Neural cell (in vitro differentiated cells): ENCODE data around the gene HOXD3. TPM values are rescaled to one million over a fixed set of nuclear protein-coding genes. Genes with fewer than 3 reads are reported as not detected.
A peak's percentile ranks its signal among the peaks of the same experiment; 100 is the strongest.

Experiments used
- H2AFZ ChIP-seq: fragments of 200-600, 300-800 bp; sonication (generic), shearing (Covaris generic); 2 replicates; pipeline ENCODE4 v1.6.0; 2014; ENCODE audit warnings: low read depth, mild to moderate bottlenecking, antibody characterized with exemption, low read length, moderate library complexity
- H3F3A ChIP-seq: fragments of 200-600 bp; shearing (Covaris generic); 2 replicates; pipeline ENCODE4 v1.6.1; 2016; ENCODE audit warnings: mild to moderate bottlenecking, moderate library complexity, mixed read lengths, antibody characterized with exemption, low read length; ENCODE audit not compliant: insufficient read depth, poor library complexity, severe bottlenecking
- H3K27ac ChIP-seq: fragments of 200-600, 300-800 bp; sonication (generic), shearing (Covaris generic); 2 replicates; pipeline ENCODE4 v1.5.1; 2014; ENCODE audit warnings: mild to moderate bottlenecking, low read length, moderate library complexity
- H3K27me3 ChIP-seq: fragments of 300-800, 200-600 bp; sonication (generic), shearing (Covaris generic); 2 replicates; pipeline ENCODE4 v1.6.0; 2014; ENCODE audit warnings: mild to moderate bottlenecking, low read depth, low read length, moderate library complexity; ENCODE audit not compliant: insufficient read depth
- H3K36me3 ChIP-seq: fragments of 300-800, 200-600 bp; sonication (generic), shearing (Covaris generic); 2 replicates; pipeline ENCODE4 v1.5.1; 2014; ENCODE audit warnings: mild to moderate bottlenecking, antibody characterized with exemption, low read length, moderate library complexity; ENCODE audit not compliant: insufficient read depth
- H3K4me2 ChIP-seq: fragments of 300-800, 200-600 bp; sonication (generic), shearing (Covaris generic); 2 replicates; pipeline ENCODE4 v1.6.0; 2014; ENCODE audit warnings: mild to moderate bottlenecking, low read length
- H3K4me3 ChIP-seq: fragments of 300-800, 200-600 bp; sonication (generic), shearing (Covaris generic); 2 replicates; pipeline ENCODE4 v1.5.1; 2014; ENCODE audit warnings: mild to moderate bottlenecking, low read length, moderate library complexity
- H3K79me2 ChIP-seq: fragments of 200-600 bp; shearing (Covaris generic); replicated peaks from 2 replicates; pipeline ENCODE4 v1.6.0; 2014; ENCODE audit warnings: mild to moderate bottlenecking, low read length, moderate library complexity; ENCODE audit not compliant: insufficient read depth
- H3K9ac ChIP-seq: fragments of 300-800, 200-600 bp; sonication (generic), shearing (Covaris generic); 2 replicates; pipeline ENCODE4 v1.6.1; 2016; ENCODE audit warnings: mild to moderate bottlenecking, low read length, mixed read lengths
- H3K9me2 ChIP-seq: fragments of 200-600 bp; shearing (Covaris generic); 2 replicates; pipeline ENCODE4 v1.6.1; 2016; ENCODE audit warnings: mild to moderate bottlenecking, low read length, mixed read lengths; ENCODE audit not compliant: insufficient read depth
- H3K9me3 ChIP-seq: fragments of 200-600, 300-800 bp; sonication (generic), shearing (Covaris generic); 2 replicates; pipeline ENCODE4 v1.6.1; 2016; ENCODE audit warnings: mild to moderate bottlenecking, mixed run types, low read length, moderate library complexity, mixed read lengths
- H4K20me1 ChIP-seq: fragments of 200-600 bp; shearing (Covaris generic); 2 replicates; pipeline ENCODE4 v1.6.1; 2016; ENCODE audit warnings: mild to moderate bottlenecking, mixed run types; ENCODE audit not compliant: insufficient read depth
- CTCF ChIP-seq: fragments of 450-650 bp; IDR thresholded peaks from 2 replicates; pipeline ENCODE4 v1.5.1; 2014; ENCODE audit warnings: antibody characterized with exemption, mild to moderate bottlenecking, moderate library complexity; ENCODE audit not compliant: poor library complexity, severe bottlenecking
- EP300 ChIP-seq: fragments of 450-650 bp; conservative IDR thresholded peaks from 2 replicates; pipeline ENCODE4 v1.6.1; 2014; ENCODE audit warnings: antibody characterized with exemption, mild to moderate bottlenecking, moderate library complexity; ENCODE audit not compliant: poor library complexity, severe bottlenecking
- EZH2 ChIP-seq: fragments of 200-600, 300-800 bp; shearing (Covaris generic), sonication (generic); IDR thresholded peaks from 2 replicates; pipeline ENCODE4 v1.6.1; 2014; ENCODE audit warnings: antibody characterized with exemption, low read length, borderline replicate concordance, mild to moderate bottlenecking; ENCODE audit not compliant: insufficient read depth, poor library complexity, severe bottlenecking
- MXI1 ChIP-seq: fragments of 450-650 bp; conservative IDR thresholded peaks from 2 replicates; pipeline ENCODE4 v1.6.1; 2014; ENCODE audit warnings: antibody characterized with exemption, mild to moderate bottlenecking; ENCODE audit not compliant: poor library complexity, severe bottlenecking
- POLR2AphosphoS5 ChIP-seq: IDR thresholded peaks from 2 replicates; pipeline ENCODE4 v1.6.1; 2012
- RAD21 ChIP-seq: fragments of 450-650 bp; conservative IDR thresholded peaks from 2 replicates; pipeline ENCODE4 v1.6.1; 2014; ENCODE audit warnings: antibody characterized with exemption, mild to moderate bottlenecking, moderate library complexity
- REST ChIP-seq: IDR thresholded peaks from 2 replicates; pipeline ENCODE4 v1.6.1; 2012; ENCODE audit warnings: borderline replicate concordance
- SMC3 ChIP-seq: fragments of 450-650 bp; conservative IDR thresholded peaks from 2 replicates; pipeline ENCODE4 v1.6.1; 2014; ENCODE audit warnings: antibody characterized with exemption, mild to moderate bottlenecking, moderate library complexity; ENCODE audit not compliant: poor library complexity
- TAF1 ChIP-seq: IDR thresholded peaks from 2 replicates; pipeline ENCODE4 v1.6.1; 2012; ENCODE audit warnings: low read depth
- polyA plus RNA-seq: library from polyadenylated mRNA; depleted of rRNA; stranded (reverse); fragments of >200 nt; gene quantifications from 2 replicates; pipeline ENCODE4 v1.2.3, GENCODE V29; 2014

HOXD3 gene
- polyA plus RNA-seq, 1 donor from 2014 or later: not detected

DNA sequence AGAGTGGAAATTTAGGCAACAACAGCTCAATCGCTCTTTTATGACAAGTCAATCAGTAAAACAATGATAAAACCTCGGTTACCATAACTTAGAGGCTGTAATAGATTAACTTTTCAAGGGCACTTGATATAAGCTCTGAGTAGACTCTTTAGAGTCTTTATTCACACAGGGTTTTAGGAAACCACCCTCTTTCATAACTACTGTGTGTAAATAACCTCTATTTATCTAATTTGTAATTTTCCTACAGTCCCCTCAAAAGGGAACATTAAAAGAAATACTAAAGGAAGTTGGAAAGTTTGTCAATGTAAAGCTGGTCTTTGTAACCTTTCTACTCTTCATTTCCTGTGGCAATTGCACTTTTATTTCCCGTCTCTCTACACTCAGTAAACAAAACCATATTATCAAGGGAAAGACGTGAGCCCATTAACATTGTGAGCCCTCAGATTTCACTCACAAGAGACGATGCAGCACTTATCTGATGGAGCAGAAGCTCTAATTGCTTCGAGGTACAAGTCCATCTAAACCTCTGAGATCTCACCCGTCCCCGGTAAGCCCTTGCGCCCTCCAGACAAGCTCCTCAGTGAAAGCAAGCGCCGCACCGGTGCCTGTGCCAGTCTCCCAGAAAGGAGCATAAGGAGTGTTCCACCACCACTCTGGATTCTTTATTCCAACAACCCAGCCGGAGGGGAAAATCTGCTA, 30.2 kb downstream of the HOXD3 start:
- no peaks in the 10 kb centered on the region for H3K9me2 ChIP-seq
- H3K4me2 ChIP-seq: no peak overlapping the region
- no peaks in the 10 kb centered on the region for H3K79me2 ChIP-seq
- no peak overlapping the region for H3K9ac ChIP-seq
- H3F3A ChIP-seq: no peaks in the 10 kb centered on the region
- H3K4me3 ChIP-seq: no peak overlapping the region
- H3K27ac ChIP-seq: no peak overlapping the region
- no peaks in the 10 kb centered on the region for H3K9me3 ChIP-seq
- no peak overlapping the region for H2AFZ ChIP-seq
- H3K36me3 ChIP-seq: no peaks in the 10 kb centered on the region
- H4K20me1 ChIP-seq: no peaks in the 10 kb centered on the region
- TF ChIP-seq RAD21 (no peak), TAF1 (no peak), EP300 (no peak), CTCF (no peak), REST (no peak), SMC3 (no peak), POLR2AphosphoS5 (no peak), MXI1 (no peak), EZH2 (no peak)
- peaks cover 99% of the 10 kb centered on the region for H3K27me3 ChIP-seq

- H3F3A ChIP-seq: no peaks in the 10 kb centered on the region
- peaks cover 99% of the 10 kb centered on the region for H3K27me3 ChIP-seq
- no peaks in the 10 kb centered on the region for H3K79me2 ChIP-seq
- H3K9ac ChIP-seq: no peak within 1 kb of the TSS
- TF ChIP-seq CTCF (no peak), POLR2AphosphoS5 (no peak)
- no peak within 1 kb of the TSS for H2AFZ ChIP-seq
- no peaks in the 10 kb centered on the region for H3K9me3 ChIP-seq
- no peaks in the 10 kb centered on the region for H3K9me2 ChIP-seq
- H3K4me3 ChIP-seq: peak within 1 kb of the TSS; percentile 51
- H3K27ac ChIP-seq: no peak within 1 kb of the TSS
- no peaks in the 10 kb centered on the region for H4K20me1 ChIP-seq
- no peak within 1 kb of the TSS for H3K4me2 ChIP-seq
- H3K36me3 ChIP-seq: no peaks in the 10 kb centered on the region
These were observed 31.0 kb downstream of the HOXD3 start, which contains the start of gene HOXD1 for GRCh38 chr2:176187899-176188773. TSS of gene HOXD1 (plus strand) at chr2:176188668. CDS start at chr2:176188802, 134 bp downstream.
